ENCODE data around the gene STRAP. TPM values are rescaled to one million over a fixed set of nuclear protein-coding genes. Genes with fewer than 3 reads are reported as not detected.

The STRAP gene
- total RNA-seq, 1 experiment from 2014 or later: 210 TPM

GRCh38 chr12:15939111-15939510, 56.9 kb downstream of the STRAP start:
- no CpG with 5 or more reads among the region's 1 CpG for WGBS (ENCODE audit: extremely low coverage, insufficient read length, low lambda C conversion rate)
- no peak overlapping the region for H3K27ac ChIP-seq (ENCODE audit: insufficient read length, low read depth, low read length)
- H2AK5ac ChIP-seq (ENCODE audit: insufficient read length, low read length): no peak overlapping the region
- H2BK5ac ChIP-seq (ENCODE audit: insufficient read length, low read length): no peak overlapping the region
- H3K4me2 ChIP-seq (ENCODE audit: insufficient read depth, insufficient read length, low read length): no peak overlapping the region
- no peak for TF ChIP-seq CTCF (conservative IDR thresholded peaks at IDR 0.05)
- no peak overlapping the region for H3K14ac ChIP-seq (ENCODE audit: insufficient read depth, low read length)
- no peaks in the 10 kb centered on the region for H3K27me3 ChIP-seq (ENCODE audit: insufficient read depth, low read length)
- Mint-ChIP-seq H3K9me3 (peaks cover 2 to 3% of the 10 kb centered on the region in 2 experiments; a peak in 4 of 5 replicates), H3K27ac (no peak overlapping the region), H3K27me3 (ENCODE audit: low read depth) (no peaks in the 10 kb centered on the region), H3K4me1 (peaks cover 19 to 20% of the 10 kb centered on the region in 2 experiments), H3K36me3 (ENCODE audit: insufficient read depth in 1 of 3, low read depth in 3 of 3) (peaks cover 0 to 6% (median 5%) of the 10 kb centered on the region in 3 experiments; a peak in 3 of 7 replicates), H3K4me3 (no peak overlapping the region)
- H3K79me1 ChIP-seq (ENCODE audit: insufficient read depth, low read depth, low read length, poor library complexity, severe bottlenecking): no peaks in the 10 kb centered on the region
- no peak overlapping the region for H3K23ac ChIP-seq (ENCODE audit: insufficient read length, low read depth, low read length)
- no peak overlapping the region for H2BK15ac ChIP-seq (ENCODE audit: low read depth, low read length)
- H4K91ac ChIP-seq (ENCODE audit: insufficient read length, low read depth, low read length): no peak overlapping the region
- H3K23me2 ChIP-seq (ENCODE audit: insufficient read length, low read depth, low read length, poor library complexity, severe bottlenecking): no peaks in the 10 kb centered on the region
- H3K18ac ChIP-seq (ENCODE audit: insufficient read length, low read depth, low read length): no peak overlapping the region
- no peak for DNase-seq
- H3K9me3 ChIP-seq (ENCODE audit: control insufficient read depth, low read depth, low read length): no peaks in the 10 kb centered on the region
- no peak overlapping the region for H3K9ac ChIP-seq (ENCODE audit: extremely low read depth, insufficient read length, low read length)
- H4K8ac ChIP-seq (replicated peaks; ENCODE audit: insufficient read length, low read depth, low read length): no peak overlapping the region
- no peak overlapping the region for H4K5ac ChIP-seq (ENCODE audit: insufficient read length, low read depth, low read length)
- H3K4me1 ChIP-seq (ENCODE audit: insufficient read depth, low read length): no peaks in the 10 kb centered on the region
- no peak overlapping the region for H3T11ph ChIP-seq (ENCODE audit: low read length)
- no peak overlapping the region for H2BK120ac ChIP-seq (ENCODE audit: low read depth, low read length, poor library complexity, severe bottlenecking)
- no peaks in the 10 kb centered on the region for H3K79me2 ChIP-seq (ENCODE audit: insufficient read depth, low read length)
- H3K56ac ChIP-seq (ENCODE audit: insufficient read length, low read depth, low read length): no peak overlapping the region
- no peak overlapping the region for H2AFZ ChIP-seq (ENCODE audit: low read length)
- H3K4ac ChIP-seq (ENCODE audit: low read depth, low read length): no peak overlapping the region
- H2BK20ac ChIP-seq (ENCODE audit: low read depth, low read length, poor library complexity, severe bottlenecking): no peak overlapping the region
- no peak overlapping the region for H2BK12ac ChIP-seq (ENCODE audit: insufficient read length, low read depth, low read length)
- H4K20me1 ChIP-seq (ENCODE audit: control insufficient read depth, insufficient read depth, insufficient read length): no peaks in the 10 kb centered on the region
